HG02938 (cell line): Measurements from ENCODE around the gene CEP85L.

Source experiments
- ATAC-seq: cut with Tn5 transposase; IDR thresholded peaks from one replicate; pipeline ENCODE4 v1.9.1; 2021; ENCODE audit warnings: mild to moderate bottlenecking, moderate library complexity; ENCODE audit not compliant: unreplicated experiment

The CEP85L gene

DNA sequence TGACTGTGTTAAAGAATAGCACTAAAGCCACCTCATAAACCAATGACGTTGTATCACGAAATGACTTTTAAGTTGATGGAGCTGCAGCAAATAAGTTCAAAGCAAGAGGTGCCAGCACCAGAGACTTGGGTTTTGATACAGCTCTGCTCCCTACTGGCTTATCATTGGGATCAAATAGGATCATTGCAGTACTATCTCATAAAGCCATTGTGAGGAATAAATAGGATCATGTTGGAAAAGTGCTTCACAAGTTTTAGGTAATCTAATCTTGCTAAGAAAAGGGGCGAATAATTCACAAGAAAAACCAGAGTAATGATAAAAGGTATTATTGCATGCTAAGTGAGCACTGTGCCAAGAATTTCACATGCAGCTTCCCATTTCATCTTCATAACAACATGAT is 10.4 kb upstream of the CEP85L start:
- ATAC-seq, result no peak

DNA sequence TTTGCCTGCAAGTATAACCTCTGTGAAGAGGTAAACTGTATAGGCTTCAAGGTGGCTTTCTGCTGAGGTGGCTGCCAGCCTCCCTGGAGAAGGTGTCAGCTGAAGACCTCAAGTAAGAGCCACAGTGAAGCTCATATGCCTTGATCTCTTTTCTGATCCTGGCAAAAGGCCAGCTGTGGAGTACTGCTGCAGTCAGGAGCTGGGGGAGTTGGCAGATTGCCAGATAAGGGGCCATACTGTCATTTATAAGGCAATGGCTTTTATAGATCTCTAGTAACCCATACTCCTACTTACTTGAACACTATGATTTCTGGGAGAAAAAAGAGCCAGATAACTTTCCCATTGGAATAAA is 8.8 kb upstream of the CEP85L start:
- ATAC-seq, result no peak

DNA sequence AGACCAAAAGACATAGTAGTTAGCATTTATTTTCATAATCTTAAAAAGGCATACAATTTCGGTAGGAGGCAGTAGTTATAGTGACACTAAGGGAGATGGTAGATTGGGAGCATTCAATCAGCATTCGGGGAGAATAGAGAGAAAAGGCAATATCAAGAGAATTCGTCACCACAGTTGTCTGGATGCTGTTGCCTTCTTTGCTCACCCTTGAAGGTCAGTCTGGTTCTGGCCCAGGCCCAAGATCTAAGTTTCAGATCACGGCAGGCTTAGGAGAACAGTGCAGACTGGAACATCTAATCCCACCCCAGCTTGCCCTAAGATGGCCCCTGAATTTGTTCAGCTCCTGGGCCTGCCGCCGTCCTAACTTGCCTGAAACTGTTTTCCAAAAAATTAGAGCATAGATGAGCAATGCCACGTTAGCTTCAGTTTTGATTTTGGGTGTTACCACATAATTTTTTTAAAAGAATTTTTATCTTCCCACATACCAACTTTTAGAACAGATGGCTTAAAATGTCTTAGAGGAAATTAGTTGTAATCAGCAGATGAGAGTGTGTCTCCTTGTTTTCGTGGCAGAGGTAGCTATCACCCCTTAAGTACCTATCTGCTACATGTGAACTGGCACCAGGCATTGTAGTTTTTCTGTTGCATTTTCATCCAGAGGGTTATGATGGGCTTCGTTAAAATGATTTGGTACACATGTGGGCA is 8.3 kb upstream of the CEP85L start:
- ATAC-seq, result no peak

DNA sequence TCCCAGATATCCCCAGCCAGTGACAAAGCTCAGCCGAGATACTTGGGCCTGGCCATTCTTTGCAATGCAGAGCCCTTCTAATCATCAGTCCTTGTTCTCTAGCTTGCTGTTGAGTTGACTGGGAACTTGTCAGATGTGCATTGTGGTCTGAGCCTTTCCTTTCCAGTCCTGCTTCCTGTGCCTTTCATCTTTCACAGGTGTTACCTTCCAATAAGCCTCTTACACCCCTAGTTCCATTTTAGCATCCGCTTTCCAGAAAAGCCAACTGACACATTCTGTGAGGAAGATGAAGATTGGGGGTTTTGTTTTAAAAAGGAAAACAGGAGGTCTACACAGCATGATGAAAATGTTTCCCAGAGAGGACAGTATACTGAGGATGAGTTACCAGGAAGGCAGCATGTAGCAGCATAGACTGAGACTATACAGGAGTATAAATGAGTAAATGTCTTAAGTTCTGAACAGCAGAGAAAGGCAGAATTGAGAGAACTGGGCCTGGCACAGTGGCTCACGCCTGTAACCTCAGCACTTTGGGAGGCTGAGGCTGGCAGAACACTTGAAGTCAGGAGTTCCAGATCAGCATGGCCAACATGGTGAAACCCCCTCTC is 5.6 kb upstream of the CEP85L start:
- no peak for ATAC-seq

DNA sequence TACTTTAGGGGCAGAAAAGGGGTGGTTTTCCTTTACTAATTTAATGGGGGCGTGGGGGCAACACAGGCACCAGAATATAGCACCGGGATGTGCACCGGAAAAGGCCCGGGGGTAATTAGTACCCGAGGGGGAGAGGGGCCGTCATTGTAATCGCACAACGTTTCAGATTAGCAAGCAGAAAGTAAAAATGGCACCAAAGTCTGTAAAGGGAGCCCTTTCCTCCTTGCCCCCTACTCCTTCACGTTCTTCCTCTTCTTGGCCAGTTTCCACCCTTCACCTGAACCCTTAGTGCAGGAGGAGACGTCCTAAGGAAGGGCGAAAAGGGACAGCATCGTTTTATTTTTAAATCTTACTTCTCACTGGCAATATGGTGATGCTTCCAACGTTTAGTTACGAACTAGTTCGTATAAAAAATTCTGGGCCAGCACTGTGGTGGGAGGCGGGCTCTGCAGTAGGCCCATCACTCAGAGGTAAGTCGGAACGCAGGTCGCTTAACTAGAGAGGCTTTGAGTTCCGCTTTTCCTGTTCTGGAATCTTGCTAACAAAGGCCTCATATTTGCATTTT is 742 bp upstream of the CEP85L start:
- ATAC-seq, result no peak

DNA sequence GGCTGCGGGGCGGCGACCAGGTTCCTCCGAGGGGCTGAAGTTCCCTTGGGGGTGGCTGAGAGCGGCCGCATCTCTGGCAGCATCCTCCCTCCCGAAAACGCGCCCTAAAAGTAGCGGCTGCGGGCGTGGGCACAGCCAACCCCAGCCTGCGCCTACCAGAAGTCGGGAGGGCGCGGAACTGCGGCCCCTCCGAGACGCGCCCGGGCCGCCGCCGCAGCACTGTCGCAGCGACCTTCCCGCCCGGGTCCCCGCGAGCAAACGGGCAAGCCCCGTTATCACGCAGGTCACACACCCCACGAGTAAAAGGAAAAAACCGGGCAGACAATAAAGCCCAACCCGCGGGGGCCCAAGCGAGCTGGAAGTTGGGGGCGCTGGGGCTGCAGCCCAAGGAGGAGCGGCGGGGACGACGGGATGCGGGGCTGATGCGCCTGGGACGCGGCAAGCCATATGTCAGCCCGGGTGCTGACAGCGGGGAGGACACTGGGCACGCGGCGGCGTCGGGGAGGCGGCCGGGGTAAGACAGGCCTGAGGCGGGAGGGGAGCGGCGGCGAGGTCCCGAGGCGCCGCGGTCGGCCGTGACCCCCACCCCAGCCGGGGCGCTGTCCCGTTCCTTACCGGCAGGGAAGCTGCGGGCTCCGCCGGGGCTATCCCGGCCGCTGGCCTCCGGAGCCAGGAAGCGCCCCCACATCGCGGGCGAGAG is 659 bp downstream of the CEP85L start:
- ATAC-seq, result peak; percentile 40

DNA sequence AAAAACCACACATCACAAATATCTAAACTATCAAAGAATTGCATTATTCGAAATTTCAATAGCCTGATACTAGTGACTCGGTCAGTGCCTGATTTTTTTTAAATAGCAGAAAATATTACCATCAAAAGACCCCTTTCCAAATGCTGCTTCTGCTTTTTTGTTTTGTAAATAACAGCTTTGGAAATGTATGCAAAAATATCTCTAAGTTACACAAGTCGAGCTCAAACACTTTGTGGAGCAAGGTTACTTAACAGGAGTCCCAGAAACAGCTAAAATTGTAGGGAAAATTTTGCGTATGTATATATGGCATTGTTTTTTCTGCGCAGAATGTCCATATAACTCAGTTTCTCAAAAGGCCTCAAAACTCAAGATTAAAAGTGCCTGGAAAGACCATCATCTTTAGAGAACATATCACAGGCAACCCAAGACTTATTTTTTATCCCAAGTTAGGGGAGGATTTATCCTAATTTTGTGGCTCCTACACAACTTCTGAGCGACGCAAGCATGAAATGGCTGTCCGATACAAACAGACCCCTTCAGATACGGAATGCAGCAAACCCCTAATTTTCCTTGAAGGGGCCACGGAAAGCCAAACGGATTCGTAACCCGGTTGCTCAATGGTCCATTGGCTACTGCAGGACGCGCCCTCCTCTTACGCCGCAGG is 1.3 kb downstream of the CEP85L start:
- ATAC-seq, result no peak

DNA sequence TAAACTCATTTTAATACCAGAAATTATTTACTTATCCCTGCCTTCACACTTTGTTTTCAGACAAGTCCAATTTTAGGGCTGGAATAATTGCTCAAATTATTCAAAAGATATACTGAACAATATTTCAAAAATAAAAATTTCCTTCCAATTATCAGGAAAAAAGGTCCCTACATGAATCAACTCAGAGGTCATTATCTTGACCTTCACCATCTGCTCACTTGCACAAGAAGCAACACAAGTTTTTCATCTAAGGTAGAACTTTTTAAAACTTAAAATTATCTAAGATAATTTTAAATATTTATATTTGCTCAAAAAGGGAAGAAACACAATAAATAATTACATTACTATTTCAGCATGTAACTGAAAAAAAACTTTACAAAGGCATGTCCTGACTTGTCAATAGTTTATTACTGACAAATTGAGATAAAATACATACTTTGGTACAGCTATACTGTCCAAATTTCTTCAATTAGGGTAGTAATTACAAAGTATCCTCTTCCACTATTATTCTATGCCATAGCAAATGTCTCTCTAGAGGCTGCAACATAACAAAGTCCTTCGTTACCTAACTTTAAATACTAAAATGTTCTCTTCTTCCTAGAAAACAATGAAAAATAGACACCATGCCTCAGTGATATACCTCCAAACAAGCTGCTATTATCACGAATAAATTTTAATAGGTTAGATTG is 2.4 kb downstream of the CEP85L start:
- ATAC-seq, result no peak

DNA sequence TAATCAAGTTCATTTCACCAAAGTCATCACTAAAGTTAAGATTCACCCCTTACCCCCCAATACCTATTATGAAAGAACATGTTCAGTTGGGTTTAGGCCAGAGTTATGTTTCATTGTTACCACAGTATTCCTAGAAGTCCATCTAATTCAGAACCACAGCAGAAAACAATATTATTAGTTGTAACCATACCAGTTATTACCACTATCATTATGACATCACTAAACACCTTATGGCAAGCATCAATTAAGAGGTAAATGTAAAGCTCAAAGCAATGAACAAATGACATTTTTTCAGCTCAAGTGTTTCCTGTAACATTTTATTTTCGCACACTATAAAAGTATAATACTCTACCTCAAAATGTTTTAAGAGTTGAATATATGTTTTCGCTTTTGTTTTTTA is 4.4 kb downstream of the CEP85L start:
- no peak for ATAC-seq

DNA sequence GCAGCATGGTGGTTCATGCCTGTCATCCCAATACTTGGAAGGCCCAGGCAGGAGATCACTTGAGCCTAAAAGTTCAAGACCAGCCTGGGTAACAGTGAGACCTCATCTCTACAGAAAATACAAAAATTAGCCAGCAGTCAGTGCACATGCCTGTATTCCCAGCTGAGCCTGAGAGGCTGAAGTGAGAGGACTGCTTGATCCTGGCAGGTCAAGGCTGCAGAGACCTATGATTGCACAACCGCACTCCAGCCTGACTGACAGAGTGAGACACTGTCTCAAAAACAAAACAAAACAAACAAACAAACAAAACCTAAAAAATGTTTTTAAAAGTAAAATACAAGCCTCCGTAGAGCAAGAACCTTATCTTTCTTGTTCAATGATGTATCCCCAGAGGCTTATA is 6.0 kb downstream of the CEP85L start:
- no peak for ATAC-seq

DNA sequence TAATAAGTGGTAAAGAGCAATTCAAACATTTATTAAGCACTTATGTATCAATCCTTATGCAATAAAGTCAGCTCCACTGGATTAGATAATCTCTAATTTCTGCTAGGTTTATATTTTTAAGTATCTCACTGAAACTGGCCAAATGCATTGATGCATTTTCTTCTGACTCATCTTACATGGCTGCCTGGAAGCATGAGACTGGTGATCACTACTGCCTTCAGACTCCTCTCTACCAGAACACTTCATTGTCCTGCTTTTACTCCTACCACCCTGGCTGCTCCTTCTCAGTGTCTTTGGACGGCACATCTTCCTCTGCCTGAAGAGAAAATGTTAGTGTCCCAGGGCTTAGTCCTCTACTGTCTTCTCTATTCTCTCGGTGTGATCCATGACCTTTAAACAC is 7.4 kb downstream of the CEP85L start:
- no peak for ATAC-seq

DNA sequence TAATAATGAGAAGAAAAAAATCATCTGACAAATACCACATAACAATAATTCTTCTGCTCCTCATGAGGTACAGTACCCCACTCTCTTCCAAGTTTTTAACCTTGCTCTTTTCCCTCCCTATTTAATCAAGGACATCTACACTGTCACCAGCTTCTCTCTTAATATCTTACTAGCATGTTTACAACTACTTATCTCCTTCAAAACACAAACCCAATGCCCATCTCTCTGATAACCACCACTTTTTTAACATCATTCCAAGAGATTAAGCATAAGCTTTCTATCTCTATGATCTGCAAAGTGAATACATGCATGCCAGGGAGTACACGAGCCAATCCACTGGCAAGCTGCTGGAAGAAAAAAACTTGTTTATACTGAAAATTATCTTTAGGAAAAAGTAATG is 10.3 kb downstream of the CEP85L start:
- ATAC-seq, result no peak

DNA sequence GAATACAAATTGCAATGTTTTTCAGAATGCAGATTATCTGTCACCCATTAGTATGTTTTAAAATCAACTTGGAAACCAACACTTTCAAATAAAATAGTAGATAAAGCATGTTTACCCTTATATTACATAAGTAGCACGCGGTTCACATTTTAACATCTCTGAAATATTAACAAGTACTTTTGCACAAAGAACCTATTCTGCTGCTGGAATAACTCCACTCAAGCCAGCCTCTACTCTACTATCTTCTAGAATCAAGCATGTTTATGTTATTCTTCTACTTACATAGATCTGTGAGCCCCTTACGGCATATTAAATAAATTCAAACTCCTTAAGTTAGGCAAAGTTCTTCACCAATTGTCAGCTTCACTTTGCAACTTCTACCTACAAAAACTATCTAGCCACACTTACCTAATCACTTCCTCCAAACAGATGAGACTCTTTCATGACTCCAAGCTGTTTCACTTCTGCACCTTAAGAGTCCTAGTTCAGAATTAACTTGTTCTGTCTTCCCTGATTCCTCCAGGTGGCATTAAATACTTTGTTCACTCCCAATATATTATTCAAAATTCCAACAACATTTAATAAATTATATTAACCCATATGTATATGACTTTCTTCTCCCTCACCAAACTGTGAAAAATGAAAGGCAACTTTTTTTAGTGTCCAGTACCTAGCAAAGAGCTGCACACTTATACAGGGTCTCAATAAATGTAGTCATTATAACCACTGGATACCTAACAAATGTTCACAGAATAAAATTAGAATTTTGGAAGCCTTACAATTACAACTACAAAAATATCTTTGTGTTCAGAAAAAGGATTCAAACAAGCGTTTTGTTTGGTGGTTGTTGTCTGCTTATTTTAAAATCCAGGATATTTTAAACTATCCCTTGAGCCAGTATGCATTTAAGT is 12.1 kb downstream of the CEP85L start:
- ATAC-seq, result peak; percentile 77

DNA sequence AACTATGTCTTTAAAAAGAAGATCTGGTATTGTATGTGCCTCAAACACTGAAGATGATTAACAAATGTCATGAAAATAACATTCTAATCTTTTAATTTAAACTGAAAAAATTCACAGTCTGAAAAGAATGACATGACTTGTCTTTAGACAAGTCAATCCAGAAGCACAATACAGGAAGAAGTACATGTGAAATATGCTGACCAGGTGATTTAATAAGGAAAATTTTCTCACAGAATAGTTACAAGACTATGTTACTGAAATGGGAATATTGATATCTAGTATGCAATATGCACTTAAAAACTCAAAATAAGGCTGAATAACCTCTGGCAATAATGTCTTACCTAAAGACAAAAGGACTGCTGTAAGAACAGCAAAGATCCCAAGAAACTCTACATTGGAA is 13.1 kb downstream of the CEP85L start:
- ATAC-seq, result no peak

DNA sequence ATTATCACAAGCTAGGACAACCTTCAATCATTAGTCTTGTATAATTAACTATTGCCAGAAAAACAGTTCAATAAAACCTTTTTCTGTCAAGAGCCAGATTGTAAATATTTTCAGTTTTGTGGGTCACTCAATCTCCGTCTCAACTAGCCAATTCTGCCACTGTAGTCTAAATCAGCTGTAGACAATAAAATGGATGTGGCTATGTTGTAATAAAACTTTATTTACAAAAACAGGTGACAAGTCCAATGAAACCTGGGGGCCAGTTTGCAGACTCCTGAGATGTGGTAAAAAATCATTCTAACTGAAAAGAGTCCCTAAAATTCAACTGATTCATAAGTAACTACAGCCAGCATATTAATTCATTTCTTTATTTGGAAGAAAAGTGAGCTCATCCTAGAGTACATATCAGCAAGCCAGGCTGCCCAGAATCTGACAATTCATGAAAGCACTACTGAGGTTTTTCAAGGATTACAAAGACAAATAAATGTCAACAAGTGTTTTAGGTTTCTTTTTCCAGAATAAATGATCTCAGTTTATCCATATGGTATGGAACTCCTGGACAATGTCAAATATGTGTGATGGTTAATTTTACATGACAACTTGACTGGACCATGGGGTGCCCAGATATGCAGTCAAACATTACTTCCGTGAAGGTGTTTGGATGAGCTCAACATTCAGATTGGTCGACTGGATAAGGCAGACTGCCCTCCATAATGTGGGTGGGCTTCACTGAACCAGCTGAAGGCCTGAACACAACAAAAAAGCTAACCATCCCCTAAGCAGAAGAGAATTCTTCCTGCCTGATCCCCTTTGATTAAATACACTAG is 15.3 kb downstream of the CEP85L start:
- no peak for ATAC-seq

DNA sequence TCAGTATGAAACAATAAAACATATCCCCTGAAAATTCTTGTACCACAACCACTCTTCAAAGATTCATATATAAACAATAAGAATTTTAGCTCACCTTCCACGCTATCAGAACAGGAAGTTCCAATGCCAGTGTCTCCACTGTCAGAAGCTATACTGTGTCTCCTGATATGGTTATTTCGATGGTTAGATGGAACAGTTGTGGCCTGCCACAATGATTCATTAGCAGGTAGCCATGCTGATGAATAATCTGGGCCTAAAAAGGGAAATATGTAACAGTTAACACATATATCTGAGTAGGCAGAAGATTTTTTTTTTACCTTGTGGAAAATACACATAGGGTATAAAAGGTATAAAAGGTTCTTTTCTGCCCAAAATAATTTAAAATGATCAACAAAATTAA is 19.0 kb downstream of the CEP85L start:
- no peak for ATAC-seq

DNA sequence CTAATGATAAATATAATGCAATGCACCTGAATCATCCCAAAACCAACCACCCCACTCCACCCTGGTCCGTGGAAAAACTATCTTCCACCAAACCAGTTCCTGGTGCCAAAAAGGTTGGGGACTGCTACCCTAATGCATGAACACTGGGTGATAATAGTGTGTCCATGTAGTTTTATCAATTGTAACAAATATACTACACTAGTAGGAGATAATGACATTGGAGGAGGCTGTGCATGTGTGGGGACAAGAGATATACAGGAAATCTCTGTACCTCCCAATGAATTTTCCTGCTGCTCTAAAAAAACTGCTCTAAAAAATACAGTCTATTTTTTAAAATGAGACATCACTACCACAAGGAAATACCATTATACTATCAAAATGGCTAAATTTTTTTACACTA is 20.5 kb downstream of the CEP85L start:
- no peak for ATAC-seq

DNA sequence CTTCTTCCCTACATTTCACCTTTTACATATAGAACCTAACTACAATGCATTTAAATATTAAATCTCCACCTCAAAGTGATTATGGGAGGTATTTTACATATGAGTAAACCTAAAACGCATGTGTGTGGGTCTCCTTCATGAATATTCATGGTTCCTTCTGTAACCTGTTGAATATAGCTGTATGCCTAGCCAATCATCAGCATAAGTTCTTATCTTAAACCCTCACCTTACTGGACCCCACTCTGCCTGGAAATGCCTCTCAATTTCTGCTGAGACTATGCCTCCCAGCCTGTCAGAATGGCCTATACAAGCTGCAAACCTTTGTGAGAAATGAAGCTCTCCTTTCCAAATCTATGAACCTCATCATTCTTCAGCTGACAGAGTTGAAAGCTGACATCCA is 21.3 kb downstream of the CEP85L start:
- no peak for ATAC-seq

DNA sequence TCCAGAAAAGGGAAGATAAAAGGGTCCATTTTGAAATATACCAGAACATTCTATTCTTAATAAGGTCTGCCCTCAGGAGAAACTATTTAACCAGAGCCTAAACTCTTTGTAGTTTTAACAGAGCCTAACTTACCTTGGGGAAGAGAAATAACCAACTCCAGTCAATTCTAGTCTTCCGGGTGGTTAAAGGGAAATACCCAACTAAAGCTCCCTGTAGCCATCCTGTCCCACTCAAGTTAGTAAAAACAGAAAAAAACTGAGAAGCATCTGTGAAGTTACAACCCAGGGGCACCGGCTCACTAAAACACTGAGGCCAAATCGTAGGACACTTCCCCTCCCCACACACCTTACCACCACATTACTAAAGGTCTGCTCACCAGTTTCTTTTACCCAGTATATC is 23.7 kb downstream of the CEP85L start:
- no peak for ATAC-seq
